GM18951 (cell line): Measurements from ENCODE around the gene PATE3.

Source experiments
- POLR2A ChIP-seq: IDR thresholded peaks from 4 replicates; pipeline ENCODE4 v1.6.1; 2011; ENCODE audit warnings: mild to moderate bottlenecking; ENCODE audit not compliant: insufficient read length, insufficient read depth; ENCODE audit errors: extremely low read depth
- in situ Hi-C: fragments of 300-500 bp; cut with MboI; formaldehyde crosslinking; loops from one replicate; pipeline ENCODE4 v1.12.0; 2022; ENCODE audit warnings: low sequenced_read_pairs, mixed read lengths, inconsistent platforms; ENCODE audit not compliant: unreplicated experiment

PATE3 gene

DNA sequence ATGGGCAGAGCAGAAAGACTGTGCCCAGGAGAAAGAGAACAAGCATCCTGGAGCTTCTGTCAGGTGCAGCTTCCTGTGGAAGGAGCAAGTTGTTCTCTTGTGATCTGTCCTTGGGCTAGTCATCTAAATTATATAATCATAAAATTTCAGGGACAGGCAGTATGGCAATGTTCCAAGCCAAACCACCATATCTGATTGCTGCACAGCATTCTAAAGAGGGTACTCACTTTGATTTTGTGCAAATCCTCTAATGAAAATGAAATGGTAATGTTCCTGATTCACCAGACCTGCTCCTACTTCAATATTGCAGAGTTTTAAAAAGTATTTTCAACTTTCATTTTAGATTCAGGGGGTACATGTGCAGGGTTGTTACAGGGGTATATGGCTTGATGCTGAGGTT lies 9.2 kb upstream of the PATE3 start, which contains the start of gene PATE2:
PATE2 (minus strand) TSS at position 101 of the 400 bp plus-strand sequence; CDS start at position 46, 55 bp downstream.
- in situ Hi-C loops: no loop called here
- no peak for TF ChIP-seq POLR2A

DNA sequence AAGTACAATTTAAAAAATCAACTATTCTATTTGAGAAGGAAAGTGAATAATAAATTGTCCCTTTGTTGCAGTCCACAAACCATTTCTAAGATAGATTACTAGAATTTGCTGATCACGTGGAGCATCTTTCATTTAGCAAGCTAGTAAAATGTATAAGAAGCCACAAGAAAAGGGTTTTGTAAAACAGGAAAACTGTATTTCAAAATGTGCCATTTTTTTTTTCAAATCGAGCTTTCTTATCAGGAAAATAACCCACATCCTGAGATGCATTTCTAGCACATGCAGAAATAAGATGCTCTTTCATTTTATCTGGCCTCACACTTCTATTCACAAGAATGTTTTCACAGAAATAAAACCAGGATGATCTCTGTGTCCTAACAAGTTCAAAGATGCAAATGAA lies 3.2 kb upstream of the PATE3 start:
- in situ Hi-C loops: no loop called here

GRCh38 chr11:125790825-125791224 lies 2.9 kb downstream of the PATE3 start:
- in situ Hi-C loops: no loop called here
- TF ChIP-seq POLR2A: no peak

More for the DNA sequence above, 3.2 kb upstream of the PATE3 start:
- no peak for TF ChIP-seq POLR2A

DNA sequence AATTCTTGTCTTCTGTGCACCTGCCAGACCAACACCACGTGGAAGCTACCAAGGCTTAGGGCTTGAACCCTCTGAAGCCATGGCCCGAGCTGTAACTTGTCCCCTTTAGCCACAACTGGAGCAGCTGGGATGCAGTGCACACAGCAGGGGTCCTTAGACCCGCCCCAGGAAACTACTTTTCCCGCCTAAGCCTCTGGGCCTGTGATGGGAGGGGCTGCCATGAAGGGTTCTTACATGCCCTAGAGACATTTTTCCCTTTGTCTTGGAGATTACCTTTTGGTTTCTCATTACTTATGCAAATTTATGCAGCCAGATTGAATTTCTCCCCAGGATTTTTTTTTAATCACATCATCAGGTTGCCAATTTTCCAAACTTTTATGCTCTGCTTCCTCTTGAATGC lies 9.7 kb downstream of the PATE3 start:
- in situ Hi-C loops: no loop called here
- no peak for TF ChIP-seq POLR2A

DNA sequence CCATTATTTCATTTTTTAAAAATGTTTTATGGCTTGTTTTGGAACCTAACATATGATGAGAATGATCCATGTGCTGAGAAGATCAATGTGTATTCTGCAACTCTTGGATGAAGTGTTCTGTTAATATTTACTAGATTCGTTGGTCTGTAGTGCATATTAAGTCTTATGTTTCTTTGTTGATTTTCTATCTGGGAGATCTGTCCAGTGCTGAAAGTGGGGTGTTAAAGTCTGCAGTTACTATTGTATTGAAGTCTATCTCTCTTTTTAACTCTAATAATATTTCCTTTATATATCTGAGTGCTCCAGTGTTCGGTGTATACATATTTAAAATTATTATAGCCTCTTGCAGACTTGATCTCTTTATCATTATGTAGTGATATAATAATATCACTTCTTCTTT lies 11.9 kb downstream of the PATE3 start:
- TF ChIP-seq POLR2A: no peak
- in situ Hi-C loops: no loop called here

DNA sequence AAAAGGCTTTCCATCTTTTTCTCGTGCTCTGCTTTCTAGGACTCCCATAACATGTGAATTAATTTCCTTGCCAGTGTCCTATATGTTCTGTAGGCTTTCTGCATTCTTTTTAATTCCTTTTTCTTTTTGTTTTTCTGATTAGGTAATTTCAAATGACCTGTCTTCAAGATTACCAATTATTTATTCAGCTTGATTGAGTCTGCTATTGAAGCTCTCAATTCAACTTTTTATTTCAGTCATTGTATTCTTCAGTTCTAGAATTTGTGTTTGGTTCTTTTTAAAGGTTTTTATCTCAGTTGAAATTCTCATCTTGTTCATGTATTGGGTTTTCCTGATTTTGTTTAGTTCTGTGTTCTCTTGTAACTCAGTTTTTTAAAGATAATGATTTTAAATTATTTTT lies 14.5 kb downstream of the PATE3 start:
- no peak for TF ChIP-seq POLR2A
- in situ Hi-C loops: no loop called here

- TF ChIP-seq POLR2A: no peak
- in situ Hi-C loops: no loop called here
These were observed 20.0 kb downstream of the PATE3 start for GRCh38 chr11:125807909-125808308.

GRCh38 chr11:125833016-125833415 lies 45.1 kb downstream of the PATE3 start, which contains the start of gene PATE4:
PATE4 (plus strand) TSS chr11:125833316; CDS start chr11:125833360, 44 bp downstream.
- TF ChIP-seq POLR2A: no peak
- in situ Hi-C loops: no loop called here

DNA sequence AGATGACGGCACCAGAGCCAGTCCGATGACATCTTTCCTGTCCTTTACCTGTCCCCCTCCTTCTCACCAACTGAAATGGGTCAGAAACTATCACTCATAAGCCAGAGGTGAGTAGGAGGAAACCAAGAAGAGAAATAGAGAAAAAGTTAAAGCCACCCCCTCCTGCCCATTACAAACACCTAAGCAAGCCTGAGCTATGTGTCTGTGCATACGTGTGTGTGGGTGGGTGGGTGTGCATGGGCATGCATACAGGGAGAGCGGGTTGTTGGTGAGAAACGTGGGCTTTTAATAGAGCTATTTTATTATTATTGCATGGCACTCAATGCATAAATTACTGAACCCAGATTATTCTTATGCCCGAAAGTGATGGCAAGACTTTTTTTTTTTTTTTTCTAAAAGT lies 47.8 kb downstream of the PATE3 start:
- no peak for TF ChIP-seq POLR2A
- in situ Hi-C loops: no loop called here
